Activated CD8-positive, alpha-beta memory T cell treated with anti-CD3 and anti-CD28 coated beads for 1 hour (primary cell): Measurements from ENCODE around the gene DMWD.

Experiments used
- DNase-seq, 2 donors: peaks; one replicate each; pipeline ENCODE4 v3.0.0-alpha.2; 2020; ENCODE audit warnings: low read depth in 1 of 2; ENCODE audit errors: extremely low read depth in 1 of 2

DMWD gene

GRCh38 chr19:45792470-45793177 is at the start of gene DMWD:
DMWD (minus strand) TSS chr19:45792845; CDS start chr19:45792756, 89 bp downstream.
- peak; percentile 99 for DNase-seq

- no peak for DNase-seq
Observed at GRCh38 chr19:45842198-45842597, 49.6 kb upstream of the DMWD start.

GRCh38 chr19:45834970-45835369 is 42.3 kb upstream of the DMWD start:
- DNase-seq: no peak

- no peak for DNase-seq
Observed at GRCh38 chr19:45828945-45829344, 36.3 kb upstream of the DMWD start.

GRCh38 chr19:45828523-45828922 is 35.9 kb upstream of the DMWD start:
- DNase-seq: no peak

GRCh38 chr19:45827459-45828093 is 34.9 kb upstream of the DMWD start:
- no peak for DNase-seq

GRCh38 chr19:45826934-45827333 is 34.3 kb upstream of the DMWD start:
- no peak for DNase-seq

GRCh38 chr19:45825917-45826893 is 33.6 kb upstream of the DMWD start:
- DNase-seq: no peak

GRCh38 chr19:45825263-45825605 is 32.6 kb upstream of the DMWD start:
- DNase-seq: no peak

GRCh38 chr19:45824531-45825262 is 32.1 kb upstream of the DMWD start:
- no peak for DNase-seq

- DNase-seq: no peak
Observed at GRCh38 chr19:45824041-45824471, 31.4 kb upstream of the DMWD start.

- DNase-seq: no peak
Observed at GRCh38 chr19:45823182-45823581, 30.5 kb upstream of the DMWD start.

- DNase-seq: no peak
Observed at GRCh38 chr19:45822716-45823115, 30.1 kb upstream of the DMWD start.

GRCh38 chr19:45821570-45821969 is 28.9 kb upstream of the DMWD start:
- DNase-seq: no peak

- DNase-seq: no peak
Observed at GRCh38 chr19:45821103-45821521, 28.5 kb upstream of the DMWD start.

GRCh38 chr19:45820413-45821102 is 27.9 kb upstream of the DMWD start:
- DNase-seq: no peak

- no peak for DNase-seq
Observed at GRCh38 chr19:45819769-45820168, 27.1 kb upstream of the DMWD start.

- no peak for DNase-seq
Observed at GRCh38 chr19:45817725-45818301, 25.2 kb upstream of the DMWD start.

GRCh38 chr19:45817010-45817724 is 24.5 kb upstream of the DMWD start:
- peak; percentile 93 for DNase-seq
